Testis (tissue), 3 donors: ENCODE results near the gene TTC28. TPM values are rescaled to one million over a fixed set of nuclear protein-coding genes. Genes with fewer than 3 reads are reported as not detected.

Source experiments
- DNase-seq: peaks from one replicate; pipeline ENCODE4 v3.0.0-alpha.2; 2019
- H3K27ac ChIP-seq, 2 donors: fragments of 200-600 bp; sonication (generic); one replicate each; pipeline ENCODE4 v1.5.1; 2019
- H3K27me3 ChIP-seq: fragments of 200-600 bp; sonication (generic); one replicate; pipeline ENCODE4 v1.5.1; 2019
- H3K36me3 ChIP-seq: fragments of 200-600 bp; sonication (generic); one replicate; pipeline ENCODE4 v1.5.1; 2017; ENCODE audit warnings: low read depth; ENCODE audit errors: missing control alignments
- H3K4me1 ChIP-seq: fragments of 200-600 bp; sonication (generic); one replicate; pipeline ENCODE4 v1.5.1; 2019
- H3K4me3 ChIP-seq, 2 donors: fragments of 200-600 bp; sonication (generic); one replicate each; pipeline ENCODE4 v1.5.1; 2017 to 2019
- H3K9me3 ChIP-seq: fragments of 200-600 bp; sonication (generic); one replicate; pipeline ENCODE4 v1.5.1; 2017
- POLR2A ChIP-seq: fragments of 450-650 bp; IDR thresholded peaks from one replicate; pipeline ENCODE4 v1.6.1; 2017; ENCODE audit warnings: antibody characterized with exemption, mild to moderate bottlenecking, moderate library complexity
- WGBS, 2 donors: methylation state at CpG; one replicate each; pipeline ENCODE4 v1.1.5; 2018; 5-methylcytosine and 5-hydroxymethylcytosine counted together
- intact Hi-C: fragments of 100-400 bp; cut with DNase I; formaldehyde crosslinking; loops from one replicate; pipeline ENCODE4 v1.15.1; 2023; ENCODE audit warnings: low total_unique reads
- polyA plus RNA-seq: library from polyadenylated mRNA; stranded (reverse); fragments of 350-450 nt; fragmentation: Illumina TruSeq; extraction: RNeasy Lipid Tissue Mini Kit (QIAGEN cat#74804); gene quantifications from one replicate; pipeline ENCODE4 v1.2.3, GENCODE V29; 2014; ENCODE audit warnings: low read depth, low replicate concordance; ENCODE audit not compliant: insufficient read depth
- total RNA-seq, 2 donors: library from RNA; depleted of rRNA; stranded (reverse); fragments of >200 nt; gene quantifications; one replicate each; pipeline ENCODE4 v1.2.3, GENCODE V29; 2016
- TF ChIP-seq, protein P1 (sequence below), 3 experiments: fragments of 450-650 bp in 2 of 3; fragments of 200-600 bp in 1 of 3; sonication (generic) in 1 of 3; IDR thresholded peaks; one replicate each; pipeline ENCODE4 v1.5.1; 2016 to 2019; ENCODE audit warnings: antibody characterized with exemption in 3 of 3, mild to moderate bottlenecking in 2 of 3, moderate library complexity in 1 of 3

TTC28 gene
- total and polyA plus RNA-seq, 3 donors from 2014 or later: 29.4 to 121 (median 75.5) TPM

DNA sequence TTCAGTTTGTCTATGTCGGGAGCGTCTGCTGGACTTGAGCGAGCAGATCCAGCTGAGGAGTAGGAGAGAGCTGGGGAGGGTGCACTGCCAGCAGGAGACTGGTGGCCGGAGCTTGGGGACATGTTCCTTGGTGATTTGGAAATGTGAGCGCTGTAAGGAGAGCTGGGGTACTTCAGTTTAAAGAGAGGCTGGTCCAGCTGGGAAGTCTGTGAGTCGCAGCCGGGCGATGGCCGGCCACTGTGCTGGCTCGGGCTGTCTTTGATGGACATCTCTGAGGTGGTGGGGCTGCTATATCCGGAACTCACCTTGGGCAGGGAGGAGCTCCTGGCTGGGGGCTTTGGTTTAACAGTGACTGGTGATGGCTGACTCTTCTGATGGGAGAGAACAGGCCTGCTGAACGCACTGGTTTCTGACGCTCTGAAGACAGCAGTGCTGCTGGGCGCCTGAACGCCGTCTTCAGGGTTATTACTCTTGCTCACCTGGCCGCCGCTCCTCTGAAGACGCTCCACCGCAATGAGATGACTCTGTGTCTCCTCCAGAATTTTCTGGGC lies 696.9 kb downstream of the TTC28 start:
- intact Hi-C loops: no loop called here
- H3K27me3 ChIP-seq: no peaks in the 10 kb centered on the region
- no peak for TF ChIP-seq POLR2A
- TF ChIP-seq, protein P1, sequence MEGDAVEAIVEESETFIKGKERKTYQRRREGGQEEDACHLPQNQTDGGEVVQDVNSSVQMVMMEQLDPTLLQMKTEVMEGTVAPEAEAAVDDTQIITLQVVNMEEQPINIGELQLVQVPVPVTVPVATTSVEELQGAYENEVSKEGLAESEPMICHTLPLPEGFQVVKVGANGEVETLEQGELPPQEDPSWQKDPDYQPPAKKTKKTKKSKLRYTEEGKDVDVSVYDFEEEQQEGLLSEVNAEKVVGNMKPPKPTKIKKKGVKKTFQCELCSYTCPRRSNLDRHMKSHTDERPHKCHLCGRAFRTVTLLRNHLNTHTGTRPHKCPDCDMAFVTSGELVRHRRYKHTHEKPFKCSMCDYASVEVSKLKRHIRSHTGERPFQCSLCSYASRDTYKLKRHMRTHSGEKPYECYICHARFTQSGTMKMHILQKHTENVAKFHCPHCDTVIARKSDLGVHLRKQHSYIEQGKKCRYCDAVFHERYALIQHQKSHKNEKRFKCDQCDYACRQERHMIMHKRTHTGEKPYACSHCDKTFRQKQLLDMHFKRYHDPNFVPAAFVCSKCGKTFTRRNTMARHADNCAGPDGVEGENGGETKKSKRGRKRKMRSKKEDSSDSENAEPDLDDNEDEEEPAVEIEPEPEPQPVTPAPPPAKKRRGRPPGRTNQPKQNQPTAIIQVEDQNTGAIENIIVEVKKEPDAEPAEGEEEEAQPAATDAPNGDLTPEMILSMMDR (IDR thresholded peaks at IDR 0.05): no peak
- 97 to 98% methylated on average over 20 of the region's 20 CpGs for WGBS, 2 donors
- H3K4me3 ChIP-seq: no peak overlapping the region
- no peaks in the 10 kb centered on the region for H3K4me1 ChIP-seq
- no peaks in the 10 kb centered on the region for H3K36me3 ChIP-seq
- H3K27ac ChIP-seq: no peak overlapping the region
- DNase-seq: peak; percentile 13
- H3K9me3 ChIP-seq: no peaks in the 10 kb centered on the region

DNA sequence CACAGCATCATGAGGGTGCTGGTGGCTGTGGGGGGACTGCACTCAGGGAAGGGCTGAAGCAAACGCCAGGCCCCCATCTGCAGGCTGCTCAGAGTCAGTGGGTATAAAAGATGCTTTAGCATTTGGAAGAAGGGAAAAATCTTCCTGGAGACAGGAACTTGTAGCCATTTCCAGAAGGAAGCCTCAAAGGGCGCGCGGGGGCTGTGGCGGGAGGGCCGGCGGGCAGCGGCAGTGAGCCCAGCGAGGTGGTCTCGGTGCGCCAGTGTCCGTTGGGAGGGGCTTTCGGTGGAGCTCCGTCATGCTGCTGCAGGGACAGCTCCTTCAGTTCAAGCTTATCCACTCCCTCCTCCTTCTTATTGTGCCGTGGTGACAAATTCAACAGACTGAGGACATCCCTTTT lies 697.5 kb downstream of the TTC28 start:
- peak; percentile 12 for DNase-seq
- no peaks in the 10 kb centered on the region for H3K4me1 ChIP-seq
- intact Hi-C loops: no loop called here
- no peak overlapping the region for H3K27ac ChIP-seq
- H3K36me3 ChIP-seq: no peaks in the 10 kb centered on the region
- no peak overlapping the region for H3K4me3 ChIP-seq
- no peaks in the 10 kb centered on the region for H3K27me3 ChIP-seq
- H3K9me3 ChIP-seq: no peaks in the 10 kb centered on the region
- no peak for TF ChIP-seq POLR2A
- TF ChIP-seq, protein P1 (IDR thresholded peaks at IDR 0.05): no peak
- 92 to 93% methylated on average over 14 to 15 of the region's 15 CpGs for WGBS, 2 donors

- no peak overlapping the region for H3K4me3 ChIP-seq
- H3K27ac ChIP-seq: no peak overlapping the region
- no peaks in the 10 kb centered on the region for H3K27me3 ChIP-seq
- no peaks in the 10 kb centered on the region for H3K4me1 ChIP-seq
- WGBS, 2 donors: 88 to 89% methylated on average over 7 of the region's 7 CpGs
- DNase-seq: peak; percentile 18
- intact Hi-C loops: no loop called here
- TF ChIP-seq, protein P1 (IDR thresholded peaks at IDR 0.05): no peak
- no peak for TF ChIP-seq POLR2A
- no peaks in the 10 kb centered on the region for H3K36me3 ChIP-seq
- no peaks in the 10 kb centered on the region for H3K9me3 ChIP-seq
These were observed 699.1 kb downstream of the TTC28 start for GRCh38 chr22:27980424-27981148.

DNA sequence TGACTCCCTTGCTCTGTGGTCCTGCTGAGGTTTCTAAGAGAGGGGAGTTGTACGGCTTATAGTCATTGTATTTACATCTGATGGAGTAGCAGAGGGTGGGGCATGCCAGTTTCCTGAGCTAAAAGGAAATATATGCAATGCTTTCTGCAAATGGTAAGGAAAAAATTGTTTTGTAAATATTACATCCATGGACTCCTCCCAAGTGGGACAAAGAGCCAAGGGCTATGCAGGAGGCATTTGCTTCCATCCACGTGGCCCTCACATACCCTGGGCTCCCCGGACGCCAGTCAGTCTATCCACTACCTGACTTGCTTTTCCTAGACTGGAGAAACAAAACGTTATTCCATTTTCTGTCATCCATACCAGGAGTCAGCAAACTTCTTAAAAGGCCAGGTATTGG lies 700.8 kb downstream of the TTC28 start:
- Histone ChIP-seq H3K9me3 (no peaks in the 10 kb centered on the region), H3K27ac (no peak overlapping the region), H3K4me1 (no peaks in the 10 kb centered on the region), H3K27me3 (no peaks in the 10 kb centered on the region), H3K4me3 (no peak overlapping the region), H3K36me3 (no peaks in the 10 kb centered on the region)
- DNase-seq: no peak
- intact Hi-C loops: no loop called here
- 88% methylated on average over 5 of the region's 5 CpGs for WGBS, 2 donors
- TF ChIP-seq POLR2A: no peak
- TF ChIP-seq, protein P1 (IDR thresholded peaks at IDR 0.05): no peak

GRCh38 chr22:27978317-27978716 lies 701.3 kb downstream of the TTC28 start:
- Histone ChIP-seq H3K4me3 (no peak overlapping the region), H3K4me1 (no peaks in the 10 kb centered on the region), H3K27me3 (no peaks in the 10 kb centered on the region), H3K36me3 (no peaks in the 10 kb centered on the region), H3K9me3 (no peaks in the 10 kb centered on the region), H3K27ac (no peak overlapping the region)
- TF ChIP-seq, protein P1 (IDR thresholded peaks at IDR 0.05): no peak
- TF ChIP-seq POLR2A: no peak
- intact Hi-C loops: no loop called here
- 71 to 83% methylated on average over 6 of the region's 6 CpGs for WGBS, 2 donors
- DNase-seq: no peak
